OCI-LY3 (cell line): ENCODE measurements around the gene ARFIP1.
"Not testable (repeated sequence)": the region's sequence is repeated elsewhere in the genome, so short reads cannot be mapped to it uniquely, and the experiment has no call there.

ENCODE experiments used
- EZH2phosphoT487 ChIP-seq: fragments of 200-600 bp; shearing (Covaris generic); IDR thresholded peaks from 2 replicates; pipeline ENCODE4 v1.6.1; 2018; ENCODE audit warnings: antibody characterized with exemption, mixed run types, low read depth
- TF ChIP-seq, protein P1 (sequence below): fragments of 200-600, 300-600 bp; sonication (generic); IDR thresholded peaks from 2 replicates; pipeline ENCODE4 v1.5.1; 2014; ENCODE audit warnings: antibody characterized with exemption, low read length, low read depth

DNA sequence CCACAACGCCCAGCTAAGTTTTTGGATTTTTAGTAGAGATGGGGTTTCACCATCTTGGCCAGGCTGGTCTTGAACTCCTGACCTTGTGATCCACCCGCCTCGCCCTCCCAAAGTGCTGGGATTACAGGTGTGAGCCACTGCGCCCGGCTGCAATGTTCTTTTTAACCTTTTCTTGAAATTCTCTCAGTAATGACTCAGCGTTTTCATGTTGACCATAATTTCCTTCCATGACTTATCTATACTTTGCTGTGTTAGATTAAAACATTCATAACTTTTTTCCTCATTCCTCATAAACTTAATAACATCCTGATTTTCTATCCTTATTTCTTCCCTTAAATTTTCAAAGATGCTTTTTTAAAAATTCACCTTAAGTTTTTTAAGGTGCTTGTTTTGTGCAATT lies 118.4 kb downstream of the ARFIP1 start:
- TF ChIP-seq, protein P1, sequence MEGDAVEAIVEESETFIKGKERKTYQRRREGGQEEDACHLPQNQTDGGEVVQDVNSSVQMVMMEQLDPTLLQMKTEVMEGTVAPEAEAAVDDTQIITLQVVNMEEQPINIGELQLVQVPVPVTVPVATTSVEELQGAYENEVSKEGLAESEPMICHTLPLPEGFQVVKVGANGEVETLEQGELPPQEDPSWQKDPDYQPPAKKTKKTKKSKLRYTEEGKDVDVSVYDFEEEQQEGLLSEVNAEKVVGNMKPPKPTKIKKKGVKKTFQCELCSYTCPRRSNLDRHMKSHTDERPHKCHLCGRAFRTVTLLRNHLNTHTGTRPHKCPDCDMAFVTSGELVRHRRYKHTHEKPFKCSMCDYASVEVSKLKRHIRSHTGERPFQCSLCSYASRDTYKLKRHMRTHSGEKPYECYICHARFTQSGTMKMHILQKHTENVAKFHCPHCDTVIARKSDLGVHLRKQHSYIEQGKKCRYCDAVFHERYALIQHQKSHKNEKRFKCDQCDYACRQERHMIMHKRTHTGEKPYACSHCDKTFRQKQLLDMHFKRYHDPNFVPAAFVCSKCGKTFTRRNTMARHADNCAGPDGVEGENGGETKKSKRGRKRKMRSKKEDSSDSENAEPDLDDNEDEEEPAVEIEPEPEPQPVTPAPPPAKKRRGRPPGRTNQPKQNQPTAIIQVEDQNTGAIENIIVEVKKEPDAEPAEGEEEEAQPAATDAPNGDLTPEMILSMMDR, result not testable (repeated sequence)
- not testable (repeated sequence) for TF ChIP-seq EZH2phosphoT487
